Sciatic nerve (tissue), 2 donors: Measurements from ENCODE around the gene PTRHD1. TPM values are rescaled to one million over a fixed set of nuclear protein-coding genes. Genes with fewer than 3 reads are reported as not detected.
"Not testable (repeated sequence)": the region's sequence is repeated elsewhere in the genome, so short reads cannot be mapped to it uniquely, and the experiment has no call there.

Experiments used
- ATAC-seq: fragments of 200-7000 bp; cut with Tn5 transposase; one replicate; pipeline ENCODE4 v1.9.1; 2020; ENCODE audit warnings: mild to moderate bottlenecking, moderate library complexity
- DNase-seq: peaks from one replicate; pipeline ENCODE4 v3.0.0-alpha.2; 2020; ENCODE audit warnings: low spot score
- intact Hi-C: fragments of 100-400 bp; cut with DNase I; formaldehyde crosslinking; loops from one replicate; pipeline ENCODE4 v1.14.2; 2022
- total RNA-seq: library from RNA; stranded (reverse); fragmentation: NEBNext Ultra II Directional; extraction: Animal tissue kit (Norgen Biotek cat#: 25700); gene quantifications from one replicate; pipeline ENCODE4 v1.2.1, GENCODE V29; 2021
- donor health status: DM: no; HTN: no; CAD: no.
- donor health status: DM: no; HTN: no; CAD: no.

PTRHD1 gene
- total RNA-seq, 1 donor from 2014 or later: 14.7 TPM

- ATAC-seq (no peak), DNase-seq (no peak)
- intact Hi-C loops: no loop called here
Observed at GRCh38 chr2:24816884-24817283, 23.7 kb upstream of the PTRHD1 start.

GRCh38 chr2:24816404-24816803 is 23.2 kb upstream of the PTRHD1 start:
- no peak for DNase-seq
- no peak for ATAC-seq
- intact Hi-C loops: no loop called here

- DNase-seq: no peak
- no peak for ATAC-seq
- intact Hi-C loops: no loop called here
Observed at GRCh38 chr2:24815171-24815570, 22.0 kb upstream of the PTRHD1 start.

- intact Hi-C loops: no loop called here
- DNase-seq (no peak), ATAC-seq (no peak)
Observed at GRCh38 chr2:24814516-24814915, 21.3 kb upstream of the PTRHD1 start.

- intact Hi-C loops: no loop called here
- no peak for ATAC-seq
- DNase-seq: no peak
Observed at GRCh38 chr2:24813691-24814137, 20.5 kb upstream of the PTRHD1 start.

- ATAC-seq: no peak
- intact Hi-C loops: no loop called here
- DNase-seq: no peak
Observed at GRCh38 chr2:24809316-24810007, 16.3 kb upstream of the PTRHD1 start.

GRCh38 chr2:24806661-24807036 is 13.5 kb upstream of the PTRHD1 start:
- DNase-seq: no peak
- ATAC-seq: no peak
- intact Hi-C loops: no loop called here

GRCh38 chr2:24805811-24806660 is 12.8 kb upstream of the PTRHD1 start:
- ATAC-seq, DNase-seq, intact Hi-C loops: not testable (repeated sequence)

- ATAC-seq, intact Hi-C loops, DNase-seq: not testable (repeated sequence)
Observed at GRCh38 chr2:24800487-24800886, 7.3 kb upstream of the PTRHD1 start.

GRCh38 chr2:24797644-24798043 is 4.5 kb upstream of the PTRHD1 start:
- no peak for ATAC-seq
- no peak for DNase-seq
- intact Hi-C loops: no loop called here

GRCh38 chr2:24793761-24794435 is 707 bp upstream of the PTRHD1 start:
- intact Hi-C loops: no loop called here
- DNase-seq (no peak), ATAC-seq (no peak)

- DNase-seq: no peak
- intact Hi-C loops: no loop called here
Observed at GRCh38 chr2:24792542-24792873, 683 bp downstream of the PTRHD1 start.

GRCh38 chr2:24791452-24791851 is 1.7 kb downstream of the PTRHD1 start:
- no peak for DNase-seq
- intact Hi-C loops: no loop called here
- ATAC-seq: no peak

More at GRCh38 chr2:24792542-24792873, 683 bp downstream of the PTRHD1 start:
- no peak for ATAC-seq

GRCh38 chr2:24788816-24789215 is 4.4 kb downstream of the PTRHD1 start:
- no peak for DNase-seq
- ATAC-seq: no peak
- intact Hi-C loops: no loop called here

- intact Hi-C loops: no loop called here
- ATAC-seq: no peak
- DNase-seq: no peak
Observed at GRCh38 chr2:24787532-24787931, 5.7 kb downstream of the PTRHD1 start.

- intact Hi-C loops: no loop called here
- peak; percentile 67 for ATAC-seq
- DNase-seq: no peak
Observed at GRCh38 chr2:24785671-24786321, 7.4 kb downstream of the PTRHD1 start.

GRCh38 chr2:24783641-24784040 is 9.6 kb downstream of the PTRHD1 start:
- ATAC-seq: no peak
- DNase-seq: no peak
- intact Hi-C loops: no loop called here

GRCh38 chr2:24779116-24779515 is 14.1 kb downstream of the PTRHD1 start:
- no peak for ATAC-seq
- no peak for DNase-seq
- intact Hi-C loops: no loop called here

GRCh38 chr2:24774373-24774772 is 18.8 kb downstream of the PTRHD1 start:
- DNase-seq (no peak), ATAC-seq (no peak)
- intact Hi-C loops: no loop called here
